Endothelial cell of umbilical vein (primary cell): ENCODE measurements around the gene MYO1F. TPM values are rescaled to one million over a fixed set of nuclear protein-coding genes. Genes with fewer than 3 reads are reported as not detected.

Experiments used
- BruUV-seq: library from RNA; stranded (reverse); fragments of 400-500 nt; replicated peaks from 2 replicates; lab custom pipeline; 2021; lab: Mats Ljungman, UMichigan
- CTCF ChIA-PET: fragments of 300-600, 350-600 bp; sonication (Branson Sonifier 250); formaldehyde crosslinking; loops from one replicate; lab custom pipeline; 2021; ENCODE audit warnings: antibody characterized with exemption, inconsistent platforms; lab: Charles Lee
- POLR2A ChIA-PET: fragments of 300-600, 350-600 bp; sonication (Branson Sonifier 250); formaldehyde crosslinking; loops from one replicate; lab custom pipeline; 2021; ENCODE audit warnings: antibody characterized with exemption, inconsistent platforms; lab: Charles Lee
- DNase-seq: peaks from one replicate; pipeline ENCODE4 v3.0.0-alpha.2; 2011; ENCODE audit warnings: low read depth, low spot score
- FAIRE-seq: peaks from 2 replicates; lab custom pipeline; 2011; peaks lifted over from hg19 to GRCh38; lab: Jason Lieb, UNC
- H2AFZ ChIP-seq: 2 replicates; pipeline ENCODE4 v1.6.0; 2012; ENCODE audit warnings: low read depth, low read length, control low read depth, inconsistent platforms
- H3K27ac ChIP-seq: 2 replicates; pipeline ENCODE4 v1.5.1; 2011; ENCODE audit warnings: low read depth, mild to moderate bottlenecking, control low read depth, low read length, moderate library complexity; ENCODE audit not compliant: insufficient read depth
- H3K27me3 ChIP-seq, 2 experiments: 2 replicates each; pipeline versions ENCODE4 v1.6.0 to v1.6.1; 2011; ENCODE audit warnings: low read length in 2 of 2, mixed read lengths in 1 of 2; ENCODE audit not compliant: control insufficient read depth in 2 of 2, insufficient read depth in 2 of 2
- H3K36me3 ChIP-seq, 2 experiments: 2 replicates in 1 of 2; 3 replicates in 1 of 2; pipeline ENCODE4 v1.5.1; 2011; ENCODE audit warnings: low read length in 2 of 2, mild to moderate bottlenecking in 1 of 2, moderate library complexity in 1 of 2; ENCODE audit not compliant: control insufficient read depth in 2 of 2, insufficient read depth in 2 of 2; ENCODE audit errors: extremely low read depth in 1 of 2
- H3K4me1 ChIP-seq: 3 replicates; pipeline ENCODE4 v1.5.1; 2011; ENCODE audit warnings: mild to moderate bottlenecking, low read length; ENCODE audit not compliant: control insufficient read depth, insufficient read depth; ENCODE audit errors: extremely low read depth
- H3K4me2 ChIP-seq: 2 replicates; pipeline ENCODE4 v1.6.1; 2011; ENCODE audit warnings: low read length, control low read depth, mixed read lengths; ENCODE audit not compliant: insufficient read depth
- H3K4me3 ChIP-seq, 3 experiments: fragments of 200-600 bp in 1 of 3; sonication (generic), shearing (Covaris generic) in 1 of 3; replicated peaks in 1 of 3; 2 replicates each; pipeline ENCODE4 v1.5.1; 2011 to 2016; ENCODE audit warnings: control low read depth in 3 of 3, low read length in 3 of 3, mild to moderate bottlenecking in 2 of 3, inconsistent platforms in 1 of 3, low read depth in 1 of 3, moderate library complexity in 1 of 3; ENCODE audit not compliant: insufficient read depth in 1 of 3
- H3K79me2 ChIP-seq: 2 replicates; pipeline ENCODE4 v1.6.0; 2012; ENCODE audit warnings: low read length, inconsistent platforms; ENCODE audit not compliant: control insufficient read depth, insufficient read depth
- H3K9ac ChIP-seq: replicated peaks from 2 replicates; pipeline ENCODE3; 2011; ENCODE audit warnings: low read length, control low read depth; ENCODE audit not compliant: insufficient read depth; ENCODE audit errors: extremely low read depth
- H3K9me1 ChIP-seq: replicated peaks from 3 replicates; pipeline ENCODE4 v1.6.0; 2011; ENCODE audit warnings: mild to moderate bottlenecking, low read length; ENCODE audit not compliant: control insufficient read depth, insufficient read depth; ENCODE audit errors: extremely low read depth
- H3K9me3 ChIP-seq: replicated peaks from 2 replicates; pipeline ENCODE4 v1.5.1; 2012; ENCODE audit warnings: low read length, inconsistent platforms; ENCODE audit not compliant: control insufficient read depth, insufficient read depth
- H4K20me1 ChIP-seq: replicated peaks from 2 replicates; pipeline ENCODE3; 2011; ENCODE audit warnings: mild to moderate bottlenecking, low read length; ENCODE audit not compliant: control insufficient read depth, insufficient read depth; ENCODE audit errors: extremely low read depth
- CTCF ChIP-seq, 2 donors: IDR thresholded peaks; 1 replicate in 1 of 2; 2 replicates in 1 of 2; pipeline ENCODE4 v1.5.1; 2011; ENCODE audit warnings: low read length in 2 of 2, mild to moderate bottlenecking in 2 of 2, moderate library complexity in 2 of 2, control low read depth in 1 of 2, inconsistent platforms in 1 of 2, low read depth in 1 of 2; ENCODE audit not compliant: insufficient read depth in 1 of 2; ENCODE audit errors: extremely low read depth in 1 of 2
- FOS ChIP-seq: IDR thresholded peaks from 2 replicates; pipeline ENCODE4 v1.6.1; 2011; ENCODE audit warnings: mild to moderate bottlenecking, low read length, moderate library complexity, borderline replicate concordance; ENCODE audit not compliant: insufficient read depth
- GATA2 ChIP-seq: IDR thresholded peaks from 2 replicates; pipeline ENCODE4 v1.7.0; 2011; ENCODE audit warnings: low read depth, mild to moderate bottlenecking, moderate library complexity, mixed read lengths, low read length; ENCODE audit not compliant: insufficient read length, insufficient read depth
- JUN ChIP-seq: IDR thresholded peaks from 2 replicates; pipeline ENCODE4 v1.6.1; 2011; ENCODE audit warnings: borderline replicate concordance, low read depth; ENCODE audit not compliant: insufficient read length, insufficient read depth
- MYC ChIP-seq: IDR thresholded peaks from one replicate; pipeline ENCODE4 v1.6.1; 2011; ENCODE audit warnings: mild to moderate bottlenecking, low read depth, low read length
- POLR2AphosphoS5 ChIP-seq: IDR thresholded peaks from 2 replicates; pipeline ENCODE4 v1.6.1; 2012; ENCODE audit warnings: low read depth, mild to moderate bottlenecking, control low read depth, low read length, moderate library complexity; ENCODE audit not compliant: insufficient read depth
- dilution Hi-C: fragments of 300-500 bp; cut with MboI; formaldehyde crosslinking; loops from one replicate; pipeline ENCODE4 v1.15.0; 2019; ENCODE audit warnings: low sequenced_read_pairs; ENCODE audit not compliant: extremely low pct_ligation_motif_present
- intact Hi-C: fragments of 100-400 bp; cut with micrococcal nuclease; formaldehyde crosslinking; loops from one replicate; pipeline ENCODE4 v1.10.0; 2022
- polyA plus RNA-seq, 4 experiments: library from polyadenylated mRNA; depleted of rRNA in 3 of 4; stranded (reverse) in 3 of 4; unstranded in 1 of 4; fragments of >200 nt; gene quantifications; 2 replicates each; pipeline versions ENCODE4 v1.2.1 to v1.2.3, GENCODE V29; 2011 to 2012; ENCODE audit warnings: missing spikeins in 1 of 4
- total RNA-seq: library from RNA; stranded (reverse); gene quantifications from 2 replicates; pipeline ENCODE4 v1.2.3, GENCODE V29; 2021
- TF ChIP-seq, protein P1 (sequence below): IDR thresholded peaks from 2 replicates; pipeline ENCODE4 v1.6.1; 2011; ENCODE audit not compliant: insufficient read depth, insufficient read length

The MYO1F gene
- total and polyA plus RNA-seq, 2 donors (not counting 3 experiments of a cell fraction or from before 2014, with no cell fraction given) = 0.22 to 0.39 TPM

DNA sequence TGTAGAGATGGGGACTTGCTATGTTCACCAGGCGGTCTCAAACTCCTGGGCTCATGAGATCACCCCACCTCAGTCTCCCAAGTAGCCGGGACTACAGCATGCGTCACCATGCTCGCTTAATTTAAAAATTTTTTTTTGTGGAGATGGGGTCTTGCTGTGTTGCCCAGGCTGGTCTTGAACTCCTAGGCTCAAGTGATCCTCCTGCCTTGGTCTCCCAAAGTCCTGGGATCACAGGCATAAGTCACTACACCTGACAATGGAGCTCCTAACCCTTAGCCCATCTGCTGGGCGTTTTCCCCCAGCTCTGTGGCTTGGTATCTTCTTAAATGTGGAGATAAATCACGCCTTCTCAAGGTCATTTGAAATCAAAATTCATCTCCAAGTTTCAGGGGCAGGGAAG is 39.6 kb upstream of the MYO1F start:
- Histone ChIP-seq H3K27me3 (no peaks in the 10 kb centered on the region), H3K4me3 (no peak overlapping the region), H3K79me2 (no peaks in the 10 kb centered on the region), H3K9ac (no peak overlapping the region), H3K4me1 (no peaks in the 10 kb centered on the region), H3K9me3 (no peaks in the 10 kb centered on the region), H3K27ac (no peak overlapping the region), H3K9me1 (no peaks in the 10 kb centered on the region), H3K36me3 (no peaks in the 10 kb centered on the region), H4K20me1 (no peaks in the 10 kb centered on the region), H2AFZ (no peak overlapping the region), H3K4me2 (no peak overlapping the region)
- intact Hi-C loops (loop anchor here (5.0 kb wide), 1 partner anchor 35 kb away; no protein-coding TSS in a partner anchor), dilution Hi-C loops (no loop called here)
- no peak for DNase-seq
- no peak for TF ChIP-seq CTCF (IDR thresholded peaks at IDR 0.05; ENCODE audit: extremely low read depth in 1 of 2, insufficient read depth in 1 of 2, low read depth in 1 of 2, low read length in 2 of 2)
- TF ChIP-seq FOS = no peak
- no peak for TF ChIP-seq JUN
- TF ChIP-seq, protein P1, sequence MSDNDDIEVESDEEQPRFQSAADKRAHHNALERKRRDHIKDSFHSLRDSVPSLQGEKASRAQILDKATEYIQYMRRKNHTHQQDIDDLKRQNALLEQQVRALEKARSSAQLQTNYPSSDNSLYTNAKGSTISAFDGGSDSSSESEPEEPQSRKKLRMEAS = no peak
- TF ChIP-seq MYC = no peak
- TF ChIP-seq GATA2 = no peak
- TF ChIP-seq POLR2AphosphoS5 = no peak
- FAIRE-seq = no peak
- BruUV-seq = no TSS peak
- ChIA-PET CTCF (interaction anchor here (0.8 to 2.2 kb wide), 3 partner anchors 12 to 498 kb away, joined by 3 to 15 read pairs (median 8); no protein-coding TSS in a partner anchor), POLR2A (no interaction called here)
